ENCODE measurements around the gene ARID3A.

- TF ChIP-seq EZH2 (IDR thresholded peaks at IDR 0.05) = no peak
- no peak for TF ChIP-seq POLR2AphosphoS5 (IDR thresholded peaks at IDR 0.05; ENCODE audit: borderline replicate concordance, low read depth, low read length)
- no peak for TF ChIP-seq FOXP2 (optimal IDR thresholded peaks at IDR 0.05; ENCODE audit: control extremely low read depth, extremely low read length, insufficient read depth)
Measured at GRCh38 chr19:897442-898039, 28.3 kb upstream of the ARID3A start.

Measured in SK-N-MC (cell line).